NCI-H2227 treated with DMSO at 0.1 percent for 48 hours (cell line): ENCODE measurements around the gene YARS1.

Experiments used
- DNase-seq: peaks from one replicate; lab custom pipeline; 2025; lab: John Stamatoyannopoulos, UW

Gene YARS1

DNA sequence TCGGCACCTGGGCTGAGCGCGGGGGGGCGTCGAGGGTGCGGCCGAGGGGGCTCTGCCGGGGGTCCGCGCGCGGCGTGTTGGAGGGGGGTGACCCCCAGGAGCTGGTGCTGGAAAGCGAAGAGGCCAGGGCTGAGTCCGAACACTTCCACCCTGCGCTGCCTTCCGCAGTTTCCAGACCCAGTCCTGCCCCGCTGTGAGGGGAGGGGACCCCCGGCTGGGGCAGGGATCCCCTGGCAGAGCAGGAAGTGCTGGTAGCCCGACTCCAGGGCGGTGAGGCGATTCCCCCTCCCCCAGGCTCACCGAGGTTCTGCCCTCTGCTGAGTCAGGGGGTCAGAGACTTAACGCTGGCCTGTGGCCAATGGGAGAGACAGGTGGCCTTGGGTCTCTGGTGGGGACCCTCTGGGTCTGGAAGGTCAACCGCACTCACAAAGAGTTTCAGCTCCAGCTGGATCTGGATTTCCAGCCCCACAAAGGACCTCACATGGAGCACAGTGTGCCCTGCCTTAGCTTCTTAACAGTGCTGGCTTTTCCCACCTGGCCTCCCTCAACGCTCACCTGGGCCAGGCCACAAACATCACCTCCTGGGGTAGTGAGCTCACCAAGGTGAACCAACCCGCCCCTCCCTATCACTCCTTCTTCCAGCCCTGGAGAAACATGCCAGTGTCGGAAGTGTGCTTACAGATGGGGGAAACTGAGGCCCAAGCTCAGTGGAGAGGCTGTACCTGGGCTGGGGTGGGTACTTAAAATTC is 74.8 kb downstream of the YARS1 start:
- no peak for DNase-seq

DNA sequence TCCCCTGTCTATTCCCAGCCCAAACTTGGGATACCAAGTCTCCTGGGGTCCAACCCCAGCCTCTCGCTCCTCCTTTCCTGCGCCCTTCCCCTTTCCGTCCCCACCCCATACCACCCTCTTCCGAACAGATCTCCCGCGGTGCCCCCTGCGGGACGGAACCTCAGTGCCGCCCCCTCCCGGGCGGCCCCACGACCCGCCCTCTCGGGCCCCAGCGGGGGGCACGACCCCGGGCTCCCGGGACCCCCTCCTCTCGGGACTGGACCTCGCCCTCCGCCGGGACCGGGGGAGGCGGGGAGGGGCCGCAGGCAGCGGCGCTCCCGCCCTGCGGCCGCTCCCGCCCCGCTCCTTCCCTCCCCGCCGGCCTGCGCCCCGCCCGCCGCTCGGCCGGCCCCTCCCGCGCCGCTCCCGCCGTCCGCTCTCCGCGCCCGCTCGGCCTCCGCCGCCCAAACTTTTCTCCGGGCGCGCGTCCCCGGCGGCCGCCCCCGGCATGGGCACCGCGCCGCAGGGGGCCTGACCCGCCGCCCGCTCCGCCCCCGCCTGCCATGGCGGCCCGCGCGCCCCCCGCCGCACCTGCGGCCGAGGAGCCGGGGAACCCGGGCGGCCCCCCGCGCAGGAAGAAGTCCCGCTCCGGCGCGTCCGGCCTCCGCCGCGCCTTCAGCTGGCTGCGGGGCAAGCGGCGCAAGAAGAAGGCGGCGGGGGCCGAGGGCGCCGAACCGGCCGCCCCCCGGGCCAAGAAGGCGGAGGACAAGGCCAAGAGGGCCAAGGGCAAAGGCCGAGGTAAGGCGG is 75.6 kb downstream of the YARS1 start:
- DNase-seq = no peak

DNA sequence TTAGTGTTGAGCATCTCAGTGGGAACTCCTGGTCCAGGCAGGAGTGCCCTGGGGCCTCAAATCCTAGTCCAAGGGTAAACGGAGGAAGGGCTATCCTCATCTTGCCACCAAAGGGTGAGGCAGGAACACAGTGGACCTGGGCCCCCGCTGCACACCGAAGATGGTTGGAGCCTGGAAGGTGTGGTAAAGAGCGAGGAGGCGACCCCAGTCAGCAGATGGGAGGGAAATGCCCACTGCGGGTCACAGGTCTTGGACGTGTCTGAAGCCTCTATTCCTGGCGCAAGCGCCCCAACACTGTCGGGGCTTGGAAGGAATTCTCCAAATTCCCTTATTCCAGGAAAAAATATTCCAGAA is 76.1 kb downstream of the YARS1 start:
- DNase-seq = no peak

DNA sequence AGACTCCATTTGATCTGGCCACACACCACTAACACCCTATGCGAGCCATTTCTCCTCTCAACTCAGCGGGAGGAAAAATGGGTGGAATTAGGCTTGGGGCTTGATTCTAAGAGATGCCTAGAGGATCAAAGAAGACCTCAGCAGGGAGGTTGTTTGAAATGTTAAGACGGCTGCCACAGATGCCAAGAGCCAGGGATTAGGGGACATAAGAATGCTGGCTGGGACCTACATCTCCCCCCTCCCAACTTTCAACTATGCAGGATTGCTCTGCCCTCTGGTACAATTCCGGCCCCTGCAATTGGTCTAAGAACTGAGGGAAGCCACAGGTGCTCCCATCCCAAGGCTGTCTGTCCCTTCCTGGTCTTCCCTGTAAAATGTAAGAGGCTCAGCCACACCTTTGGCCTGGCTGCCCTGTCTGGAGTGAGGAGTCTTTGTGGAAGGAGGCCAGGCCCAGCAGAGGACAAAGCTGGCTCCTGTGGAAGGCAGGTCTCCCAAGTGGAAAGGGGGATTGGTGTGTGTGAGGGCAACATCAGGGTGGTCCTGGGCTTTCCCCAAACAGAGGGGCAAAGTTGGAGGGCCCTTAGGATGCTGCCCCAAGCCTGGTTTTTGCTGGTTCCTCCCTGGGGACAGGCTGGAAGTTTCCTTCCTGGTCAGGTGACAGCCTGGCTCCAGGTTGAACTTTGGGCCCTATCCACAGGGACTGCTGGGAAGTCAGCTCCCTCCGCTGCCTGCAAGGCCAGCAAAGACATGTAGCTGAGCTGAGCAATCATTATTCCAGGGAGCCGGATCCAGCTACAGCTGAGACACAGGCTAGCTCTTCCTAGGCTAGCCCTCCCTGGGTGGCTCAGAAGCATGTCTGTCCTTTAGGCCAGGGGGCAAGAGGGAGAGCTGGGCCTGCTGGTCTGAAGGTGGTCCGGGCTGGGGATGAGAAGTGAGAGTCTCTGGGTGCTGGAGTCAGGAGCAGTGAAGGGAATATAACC is 80.1 kb downstream of the YARS1 start:
- DNase-seq = no peak

DNA sequence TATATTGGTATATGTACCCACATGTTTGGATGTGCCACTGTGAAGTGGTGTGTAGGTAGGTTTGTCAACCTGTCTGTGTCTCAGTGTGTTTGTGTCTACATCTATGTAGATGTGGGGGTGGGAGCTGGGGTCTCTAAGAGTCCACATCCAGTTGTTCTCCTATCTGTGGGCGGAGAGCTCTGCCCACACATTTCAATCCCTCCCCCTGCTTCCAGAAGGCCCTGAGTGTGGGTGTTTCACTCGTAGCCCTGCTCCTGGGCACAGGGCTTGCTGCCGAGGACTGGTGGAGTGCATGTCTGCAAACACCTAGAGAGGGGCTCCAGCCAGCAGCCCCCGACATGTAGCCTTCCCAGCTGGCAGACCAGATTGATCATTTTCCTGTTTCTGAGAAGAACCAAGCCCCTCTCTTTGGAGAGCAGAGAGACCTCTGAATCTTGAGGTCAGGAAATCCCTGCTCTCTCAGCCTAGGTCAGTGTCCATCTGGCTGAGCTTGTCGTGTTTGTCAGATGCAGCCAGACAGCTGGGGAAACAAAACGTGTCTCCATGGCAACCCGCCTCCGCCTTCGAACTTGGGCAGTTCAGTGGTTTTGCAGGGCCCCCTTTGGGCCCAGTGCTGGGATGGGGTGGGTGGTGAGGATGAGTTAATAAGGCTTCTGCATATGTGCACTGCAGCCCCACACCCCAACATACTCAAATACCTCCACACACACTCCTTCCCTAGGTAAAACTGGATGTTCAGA is 83.4 kb downstream of the YARS1 start:
- DNase-seq = no peak

DNA sequence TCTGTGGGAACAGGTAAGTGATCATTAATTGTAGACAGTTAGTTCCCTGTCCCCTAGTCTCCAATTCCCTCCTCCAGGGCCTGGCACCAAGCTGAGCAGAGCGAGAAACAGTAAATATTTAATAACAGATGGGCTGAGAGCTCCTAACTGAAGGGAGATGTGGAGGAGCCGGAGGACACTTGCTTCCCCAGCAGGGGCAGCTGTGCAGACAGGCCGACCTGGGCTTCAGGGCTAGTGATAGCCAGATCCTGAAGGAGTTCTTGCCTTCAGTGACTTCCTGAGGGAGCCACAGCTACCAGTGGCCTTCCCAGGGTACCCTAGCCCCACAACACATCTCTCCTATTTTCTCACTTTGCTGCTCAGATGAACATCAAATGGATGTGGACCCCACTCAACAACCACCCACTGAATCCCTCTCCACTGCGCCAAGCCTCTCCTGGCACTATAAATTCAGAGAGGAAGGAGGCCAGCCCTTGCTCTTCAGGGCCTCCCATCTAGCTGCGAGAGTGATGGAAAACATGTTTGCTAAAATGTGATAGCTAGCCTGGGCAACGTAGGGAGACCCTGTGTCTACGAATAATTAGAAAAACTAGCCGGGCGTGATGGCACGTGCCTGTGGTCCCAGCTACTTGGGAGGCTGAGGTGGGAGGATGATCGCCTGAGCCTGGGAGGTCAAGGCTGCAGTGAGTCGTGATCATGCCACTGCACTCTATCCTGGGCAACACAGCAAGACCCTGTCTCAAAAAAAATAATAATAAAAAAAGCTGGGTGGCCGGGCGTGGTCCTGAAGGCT is 87.7 kb downstream of the YARS1 start:
- DNase-seq = no peak

DNA sequence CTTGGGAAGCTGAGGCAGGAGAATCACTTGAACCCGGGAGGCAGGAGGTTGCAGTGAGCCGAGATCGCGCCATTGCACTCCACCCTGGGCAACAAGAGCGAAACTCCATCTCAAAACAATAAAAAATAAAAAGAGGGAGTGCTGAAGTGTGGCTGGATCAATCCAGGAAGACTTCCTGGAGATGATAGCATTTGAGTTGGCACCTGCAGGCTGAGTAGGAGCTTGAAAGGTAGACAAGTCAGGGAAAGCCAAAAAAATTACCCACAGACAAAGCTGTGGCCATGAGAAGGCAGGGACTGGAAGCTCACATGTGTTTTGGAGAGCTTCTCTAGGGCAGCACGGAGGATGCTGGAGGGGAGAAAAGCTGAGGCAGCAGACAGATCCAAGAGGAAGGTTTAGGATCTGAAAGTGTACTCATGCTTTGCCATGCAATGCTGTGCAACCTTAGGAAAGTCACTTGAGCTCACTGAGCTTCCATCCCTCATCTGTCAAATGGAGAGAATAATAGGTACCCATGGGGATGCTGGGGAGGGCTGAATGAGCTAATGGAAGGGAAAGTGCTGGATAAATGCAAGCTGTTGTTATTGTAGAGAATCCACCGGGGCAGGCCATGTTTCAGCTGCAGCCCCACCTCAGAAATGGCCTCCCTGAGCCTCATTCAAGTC is 88.6 kb downstream of the YARS1 start:
- DNase-seq = no peak

DNA sequence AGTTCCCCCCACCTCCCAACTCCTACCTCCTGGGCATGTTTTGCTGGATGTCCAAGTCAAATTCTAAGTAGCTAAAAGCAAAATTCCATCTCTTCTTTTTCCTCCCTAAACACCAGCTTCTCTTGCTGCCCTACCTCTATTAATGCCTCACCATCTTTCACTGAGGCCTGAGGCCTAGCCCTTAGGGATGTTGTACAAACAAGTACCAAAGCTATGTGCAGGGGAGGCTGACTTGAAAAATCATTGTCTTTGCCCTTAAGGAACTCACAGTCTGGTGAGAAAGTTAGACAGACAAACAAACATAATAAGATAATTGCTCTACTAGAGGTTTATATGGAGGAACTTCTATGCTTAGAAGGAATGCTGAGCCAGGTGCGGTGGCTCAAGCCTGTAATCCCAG is 89.3 kb downstream of the YARS1 start:
- no peak for DNase-seq

DNA sequence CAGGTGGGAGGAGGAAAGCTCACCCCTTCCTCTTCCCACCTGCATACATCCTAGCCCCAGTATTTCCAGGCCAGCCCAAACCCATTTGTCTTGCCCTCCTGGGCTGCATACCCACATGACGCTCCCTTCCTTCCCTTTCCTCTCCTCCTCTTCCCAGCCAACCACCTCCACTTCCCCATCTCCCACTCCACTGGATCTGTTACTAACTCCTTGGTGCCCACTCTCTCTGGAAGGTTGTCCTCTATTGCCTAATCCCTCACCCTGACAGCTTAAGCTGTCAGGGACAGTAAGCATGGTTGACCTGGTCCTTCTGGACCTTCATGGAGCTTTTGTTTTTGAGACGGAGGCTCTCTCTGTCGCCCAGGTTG is 91.6 kb downstream of the YARS1 start:
- DNase-seq = no peak
